Esophagus squamous epithelium (tissue), 5 donors: ENCODE results near the gene FAM107B. TPM values are rescaled to one million over a fixed set of nuclear protein-coding genes. Genes with fewer than 3 reads are reported as not detected.
A peak's percentile ranks its signal among the peaks of the same experiment; 100 is the strongest.

Experiments used
- DNase-seq: peaks from one replicate; lab custom pipeline; 2025; lab: John Stamatoyannopoulos, UW
- H3K27ac ChIP-seq, 4 donors: fragments of 200-600 bp; sonication (generic); one replicate each; pipeline ENCODE4 v1.5.1; 2016 to 2019; ENCODE audit warnings: mild to moderate bottlenecking in 1 of 4
- H3K27me3 ChIP-seq, 4 donors: fragments of 200-600 bp; sonication (generic); 1 replicate in 3 of 4; 2 replicates in 1 of 4; pipeline versions ENCODE4 v1.5.1 to v1.6.0; 2017 to 2021; ENCODE audit warnings: antibody characterized with exemption in 1 of 4
- H3K36me3 ChIP-seq, 3 donors: fragments of 200-600 bp; sonication (generic); one replicate each; pipeline ENCODE4 v1.5.1; 2016 to 2019
- H3K4me1 ChIP-seq, 3 donors: fragments of 200-600 bp; sonication (generic); one replicate each; pipeline ENCODE4 v1.5.1; 2017 to 2019
- H3K4me3 ChIP-seq, 4 donors: fragments of 200-600 bp; sonication (generic); 1 replicate in 3 of 4; 2 replicates in 1 of 4; pipeline ENCODE4 v1.5.1; 2016 to 2019; ENCODE audit warnings: mild to moderate bottlenecking in 2 of 4, moderate library complexity in 1 of 4
- H3K9me3 ChIP-seq, 3 donors: fragments of 200-600 bp; sonication (generic); one replicate each; pipeline ENCODE4 v1.5.1; 2016 to 2019
- CTCF ChIP-seq, 6 experiments: fragments of 450-650 bp in 4 of 6; fragments of 200-600 bp in 2 of 6; sonication (generic) in 2 of 6; IDR thresholded peaks; one replicate each; pipeline ENCODE4 v1.5.1; 2016 to 2019; ENCODE audit warnings: antibody characterized with exemption in 6 of 6, mild to moderate bottlenecking in 4 of 6, moderate library complexity in 4 of 6
- POLR2A ChIP-seq, 4 donors: fragments of 450-650 bp; IDR thresholded peaks; one replicate each; pipeline ENCODE4 v1.6.1; 2017; ENCODE audit warnings: antibody characterized with exemption in 4 of 4, mild to moderate bottlenecking in 4 of 4, moderate library complexity in 3 of 4
- WGBS, 2 donors: methylation state at CpG; one replicate each; pipeline ENCODE4 v1.1.5; 2018; 5-methylcytosine and 5-hydroxymethylcytosine counted together
- intact Hi-C: fragments of 100-400 bp; cut with DNase I; formaldehyde crosslinking; loops from one replicate; pipeline ENCODE4 v1.15.0; 2022
- total RNA-seq, 4 donors: library from RNA; depleted of rRNA; stranded (reverse); fragments of >200 nt; gene quantifications; one replicate each; pipeline ENCODE4 v1.1.0, GENCODE V29; 2016
- donor health status: DM: yes; HTN: yes; CAD: no.

The FAM107B gene
- total RNA-seq, 4 donors from 2014 or later: 6.7 to 17.0 (median 12.9) TPM

DNA sequence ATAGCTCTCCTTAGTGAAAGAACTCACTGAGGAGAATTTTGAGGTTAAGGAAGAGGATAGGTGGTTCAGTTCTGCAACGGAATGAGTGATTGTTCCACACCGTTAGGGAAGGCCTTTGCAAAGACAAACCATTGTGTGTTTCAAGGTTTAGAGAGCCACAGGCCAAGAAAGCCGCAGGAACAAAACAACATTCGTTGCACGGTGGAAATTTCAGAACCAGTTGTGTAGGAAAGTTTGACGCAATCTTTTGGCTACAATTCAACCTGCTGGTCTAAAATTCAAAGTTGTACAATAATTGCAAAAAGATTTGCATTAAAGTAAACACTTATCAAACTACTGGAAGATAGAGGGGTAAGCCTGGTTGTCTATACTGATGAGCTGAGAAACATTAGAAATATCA is 91.4 kb downstream of the FAM107B start:
- WGBS, 2 donors: 16 to 44% methylated on average over 6 of the region's 6 CpGs
- H3K36me3 ChIP-seq: no peaks in the 10 kb centered on the region
- H3K9me3 ChIP-seq: no peaks in the 10 kb centered on the region
- H3K27me3 ChIP-seq: no peaks in the 10 kb centered on the region
- TF ChIP-seq POLR2A (IDR thresholded peaks at IDR 0.05) (no peak), CTCF (IDR thresholded peaks at IDR 0.05) (no peak)
- no peak overlapping the region for H3K4me3 ChIP-seq
- DNase-seq: no peak
- intact Hi-C loops: no loop called here
- peak overlapping the region in 1 of 4 donors; percentile 21 for H3K27ac ChIP-seq
- H3K4me1 ChIP-seq: peaks cover 0 to 13% (median 5%) of the 10 kb centered on the region in 3 donors

DNA sequence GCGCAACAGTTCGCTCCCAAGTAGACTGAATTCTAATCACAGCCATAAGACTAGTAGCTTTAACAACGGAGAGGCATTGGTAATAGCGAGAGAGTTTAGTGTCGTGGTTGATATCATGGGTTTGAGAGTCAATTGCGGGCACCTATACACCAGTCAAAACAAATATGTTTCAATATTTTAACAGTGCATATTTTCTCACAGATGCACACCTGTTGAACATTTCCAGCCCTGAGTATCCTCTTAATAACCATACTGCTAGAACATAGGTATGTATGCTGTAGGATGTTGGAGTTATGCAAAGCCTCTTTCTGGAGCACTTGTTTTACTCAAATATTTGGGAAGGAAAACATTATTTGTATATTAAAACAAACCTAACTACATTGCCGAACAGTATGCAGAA is 92.9 kb downstream of the FAM107B start:
- no peak overlapping the region for H3K27ac ChIP-seq
- WGBS, 2 donors: 95 to 96% methylated on average over 7 of the region's 7 CpGs
- no peak for DNase-seq
- no peaks in the 10 kb centered on the region for H3K9me3 ChIP-seq
- intact Hi-C loops: no loop called here
- H3K27me3 ChIP-seq: no peaks in the 10 kb centered on the region
- H3K4me1 ChIP-seq: peaks cover 0 to 13% (median 5%) of the 10 kb centered on the region in 3 donors
- TF ChIP-seq POLR2A (IDR thresholded peaks at IDR 0.05) (no peak), CTCF (IDR thresholded peaks at IDR 0.05) (no peak)
- no peak overlapping the region for H3K4me3 ChIP-seq
- no peaks in the 10 kb centered on the region for H3K36me3 ChIP-seq

GRCh38 chr10:14681305-14681704 is 93.4 kb downstream of the FAM107B start:
- Histone ChIP-seq H3K27ac (no peak overlapping the region), H3K27me3 (no peaks in the 10 kb centered on the region), H3K9me3 (no peaks in the 10 kb centered on the region), H3K36me3 (no peaks in the 10 kb centered on the region), H3K4me1 (peaks cover 0 to 8% (median 5%) of the 10 kb centered on the region in 3 donors), H3K4me3 (no peak overlapping the region)
- WGBS, 2 donors: 74 to 89% methylated on average over 5 of the region's 5 CpGs
- intact Hi-C loops: no loop called here
- TF ChIP-seq CTCF (IDR thresholded peaks at IDR 0.05): no peak
- TF ChIP-seq POLR2A (IDR thresholded peaks at IDR 0.05): no peak
- DNase-seq: no peak

DNA sequence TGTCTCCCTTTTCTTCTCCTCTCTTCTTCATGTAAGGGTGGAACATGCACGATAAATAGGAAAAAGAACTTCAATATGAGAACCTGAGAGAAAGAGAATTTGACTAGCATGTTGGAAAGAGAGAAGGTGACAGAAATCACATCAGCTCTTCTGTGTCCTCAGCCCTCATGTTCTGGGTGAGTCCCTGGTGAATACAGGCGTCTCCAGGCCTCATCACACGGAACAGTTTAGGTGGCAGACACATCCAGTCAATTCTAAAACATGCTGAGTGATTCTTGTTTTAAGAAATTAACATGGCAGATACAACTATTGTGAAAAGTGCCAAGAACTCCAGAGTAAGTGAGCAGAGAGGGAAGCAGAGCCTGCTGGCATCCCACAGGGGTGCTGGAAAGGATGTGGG is 96.1 kb downstream of the FAM107B start:
- intact Hi-C loops: no loop called here
- WGBS, 2 donors: 77 to 91% methylated on average over 3 of the region's 3 CpGs
- Histone ChIP-seq H3K9me3 (no peaks in the 10 kb centered on the region), H3K27ac (no peak overlapping the region), H3K4me3 (no peak overlapping the region), H3K27me3 (no peaks in the 10 kb centered on the region), H3K36me3 (no peaks in the 10 kb centered on the region), H3K4me1 (peaks cover 0 to 7% (median 5%) of the 10 kb centered on the region in 3 donors)
- TF ChIP-seq POLR2A (IDR thresholded peaks at IDR 0.05): no peak
- TF ChIP-seq CTCF (IDR thresholded peaks at IDR 0.05): no peak
- DNase-seq: no peak

- no peaks in the 10 kb centered on the region for H3K27me3 ChIP-seq
- H3K4me3 ChIP-seq: no peak overlapping the region
- no peaks in the 10 kb centered on the region for H3K36me3 ChIP-seq
- H3K4me1 ChIP-seq: no peaks in the 10 kb centered on the region
- H3K9me3 ChIP-seq: no peaks in the 10 kb centered on the region
- H3K27ac ChIP-seq: no peak overlapping the region
- TF ChIP-seq POLR2A (IDR thresholded peaks at IDR 0.05) (no peak), CTCF (IDR thresholded peaks at IDR 0.05) (no peak)
- no peak for DNase-seq
- WGBS, 2 donors: 72 to 79% methylated on average over 3 of the region's 3 CpGs
- intact Hi-C loops: no loop called here
Observed at GRCh38 chr10:14676732-14677131, 98.0 kb downstream of the FAM107B start.
